IPS DF 4.7 (cell line): ENCODE results near the gene ARHGEF40.

ENCODE experiments used
- DNase-seq: peaks from one replicate; pipeline ENCODE4 v3.0.0-alpha.2; 2013; ENCODE audit warnings: low spot score; ENCODE audit errors: extremely low read depth

ARHGEF40 gene

GRCh38 chr14:21113369-21113768 lies 43.3 kb downstream of the ARHGEF40 start:
- no peak for DNase-seq

GRCh38 chr14:21118933-21119332 lies 48.8 kb downstream of the ARHGEF40 start:
- DNase-seq, result no peak

GRCh38 chr14:21120686-21121085 lies 50.6 kb downstream of the ARHGEF40 start:
- DNase-seq, result no peak

DNA sequence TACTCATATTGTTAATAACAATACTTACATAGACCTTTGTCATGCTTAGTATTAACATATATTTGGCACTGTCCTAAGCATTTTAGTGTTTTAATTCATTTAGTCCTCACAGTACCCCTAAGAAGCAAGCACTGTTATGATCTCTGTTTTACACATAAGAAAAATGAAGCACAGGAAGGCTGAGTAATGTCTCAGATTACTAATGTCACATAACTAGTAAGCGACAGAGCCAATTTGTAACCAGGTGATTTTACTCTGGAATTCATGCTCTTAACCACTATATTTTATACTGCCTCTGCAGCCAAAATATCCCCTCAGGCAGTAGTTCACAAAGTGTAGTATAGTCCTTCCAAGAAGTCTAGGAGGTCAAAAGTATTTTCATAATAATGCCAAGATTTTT lies 51.0 kb downstream of the ARHGEF40 start:
- DNase-seq, result no peak

DNA sequence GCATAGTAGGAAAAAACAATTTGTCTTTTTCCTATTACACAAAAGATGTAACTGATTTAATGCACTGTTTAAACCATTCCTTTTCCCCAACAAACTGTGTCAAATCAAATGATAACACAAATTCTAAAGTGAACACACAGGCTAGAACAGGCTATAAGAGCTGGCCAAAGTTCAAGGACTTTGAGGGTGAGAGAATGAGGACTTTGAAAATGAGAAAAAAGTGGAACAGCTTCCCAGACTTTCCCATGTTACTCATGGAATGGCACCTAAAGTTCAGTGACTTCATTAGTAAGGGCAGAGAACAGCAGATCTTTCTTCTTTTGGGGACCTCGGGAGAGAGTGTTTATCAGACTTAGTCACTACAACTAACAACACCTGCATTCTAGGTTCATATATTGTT lies 53.3 kb downstream of the ARHGEF40 start:
- no peak for DNase-seq

DNA sequence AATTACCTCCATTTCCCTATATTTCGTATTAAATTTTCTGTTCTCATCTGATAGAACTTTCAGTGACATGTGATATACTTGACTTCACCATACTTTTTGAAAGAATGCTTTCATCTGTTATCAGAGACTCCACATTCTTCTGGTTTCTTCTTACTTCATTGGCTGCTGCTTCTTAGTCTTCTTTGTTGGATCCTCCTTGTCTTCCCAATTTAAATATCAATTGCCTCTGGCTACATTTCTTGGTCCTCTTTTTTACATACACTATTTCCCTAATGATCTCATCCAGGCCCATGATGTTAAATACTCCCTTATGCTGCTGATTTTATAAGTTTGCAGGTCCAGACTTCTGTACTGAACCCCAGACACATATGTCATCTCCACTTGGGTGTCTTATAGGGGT lies 63.8 kb downstream of the ARHGEF40 start:
- DNase-seq, result no peak

- no peak for DNase-seq
Measured at GRCh38 chr14:21136024-21136423, 65.9 kb downstream of the ARHGEF40 start.
